HG02885 (cell line): ENCODE results near the gene SLC6A2.
A peak's percentile ranks its signal among the peaks of the same experiment; 100 is the strongest.

Experiments used
- ATAC-seq: cut with Tn5 transposase; IDR thresholded peaks from one replicate; pipeline ENCODE4 v1.9.1; 2021; ENCODE audit warnings: mild to moderate bottlenecking; ENCODE audit not compliant: unreplicated experiment, poor library complexity

SLC6A2 gene

GRCh38 chr16:55668340-55669281 is 12.8 kb downstream of the SLC6A2 start:
- no peak for ATAC-seq

GRCh38 chr16:55671206-55671973 is 15.6 kb downstream of the SLC6A2 start:
- no peak for ATAC-seq

GRCh38 chr16:55671974-55672280 is 16.1 kb downstream of the SLC6A2 start:
- ATAC-seq = no peak

- ATAC-seq = no peak
Measured at GRCh38 chr16:55672471-55672870, 16.7 kb downstream of the SLC6A2 start.

- ATAC-seq = no peak
Measured at GRCh38 chr16:55678161-55678821, 22.5 kb downstream of the SLC6A2 start.

GRCh38 chr16:55682086-55682485 is 26.3 kb downstream of the SLC6A2 start:
- no peak for ATAC-seq

- ATAC-seq = no peak
Measured at GRCh38 chr16:55685973-55686372, 30.2 kb downstream of the SLC6A2 start.

- no peak for ATAC-seq
Measured at GRCh38 chr16:55686671-55687070, 30.9 kb downstream of the SLC6A2 start.

GRCh38 chr16:55687802-55688201 is 32.0 kb downstream of the SLC6A2 start:
- ATAC-seq = no peak

- ATAC-seq = no peak
Measured at GRCh38 chr16:55690841-55691240, 35.1 kb downstream of the SLC6A2 start.

GRCh38 chr16:55691771-55692170 is 36.0 kb downstream of the SLC6A2 start:
- no peak for ATAC-seq

GRCh38 chr16:55695595-55695994 is 39.8 kb downstream of the SLC6A2 start:
- ATAC-seq = no peak

GRCh38 chr16:55697867-55698266 is 42.1 kb downstream of the SLC6A2 start:
- ATAC-seq = no peak

- no peak for ATAC-seq
Measured at GRCh38 chr16:55698331-55698730, 42.5 kb downstream of the SLC6A2 start.

- no peak for ATAC-seq
Measured at GRCh38 chr16:55698946-55699345, 43.2 kb downstream of the SLC6A2 start.

GRCh38 chr16:55699616-55700015 is 43.8 kb downstream of the SLC6A2 start:
- ATAC-seq = no peak

GRCh38 chr16:55700067-55700466 is 44.3 kb downstream of the SLC6A2 start:
- ATAC-seq = no peak

GRCh38 chr16:55700961-55701360 is 45.2 kb downstream of the SLC6A2 start:
- ATAC-seq = no peak

- peak; percentile 85 for ATAC-seq
Measured at GRCh38 chr16:55701442-55702319, 45.9 kb downstream of the SLC6A2 start.
